ENCODE measurements around the gene BOLA1.
"Not testable (repeated sequence)": the region's sequence is repeated elsewhere in the genome, so short reads cannot be mapped to it uniquely, and the experiment has no call there.

Gene BOLA1

GRCh38 chr1:149899460-149900284 lies at the start of gene BOLA1:
Gene BOLA1 (plus strand): TSS chr1:149899568. CDS start chr1:149900060, 492 bp downstream.
- no peaks in the 10 kb centered on the region for H3K9me3 Mint-ChIP-seq
- H3K4me1 Mint-ChIP-seq, result peaks cover 9% of the 10 kb centered on the region
- H3K27ac Mint-ChIP-seq, result peak within 1 kb of the TSS; percentile 80
- DNase-seq (ENCODE audit: low spot score in 2 of 2) (peak; percentile 61 to 75), ATAC-seq (ENCODE audit: low read depth) (peak; percentile 100)
- H3K4me3 Mint-ChIP-seq, result peak within 1 kb of the TSS; percentile 90
- peaks cover 2% of the 10 kb centered on the region for H3K36me3 Mint-ChIP-seq
- H3K27me3 Mint-ChIP-seq, result no peaks in the 10 kb centered on the region

- Mint-ChIP-seq H3K4me3 (peak overlapping the region; percentile 92), H3K36me3 (peaks cover 21% of the 10 kb centered on the region), H3K4me1 (peaks cover 41% of the 10 kb centered on the region), H3K27ac (peak overlapping the region; percentile 96), H3K9me3 (peaks cover 2% of the 10 kb centered on the region), H3K27me3 (no peaks in the 10 kb centered on the region)
- no peak for ATAC-seq (ENCODE audit: low read depth)
- peak in 1 of 2 donors; percentile 1 for DNase-seq (ENCODE audit: low spot score in 2 of 2)
Measured at GRCh38 chr1:149849947-149850360, 49.4 kb upstream of the BOLA1 start.

- Mint-ChIP-seq H3K4me1 (peaks cover 32% of the 10 kb centered on the region), H3K36me3 (peaks cover 12% of the 10 kb centered on the region)
- H3K27ac Mint-ChIP-seq; H3K27me3 Mint-ChIP-seq; DNase-seq (ENCODE audit: low spot score in 2 of 2); H3K4me3 Mint-ChIP-seq; H3K9me3 Mint-ChIP-seq: not testable (repeated sequence)
- peak; percentile 70 for ATAC-seq (ENCODE audit: low read depth)
Measured at GRCh38 chr1:149850732-149851345, 48.5 kb upstream of the BOLA1 start.

GRCh38 chr1:149851585-149852213 lies 47.7 kb upstream of the BOLA1 start:
- not testable (repeated sequence) for H3K27ac Mint-ChIP-seq; H3K36me3 Mint-ChIP-seq; DNase-seq (ENCODE audit: low spot score in 2 of 2); H3K9me3 Mint-ChIP-seq; H3K27me3 Mint-ChIP-seq; H3K4me3 Mint-ChIP-seq
- peak; percentile 66 for ATAC-seq (ENCODE audit: low read depth)
- peaks cover 28% of the 10 kb centered on the region for H3K4me1 Mint-ChIP-seq

- not testable (repeated sequence) for H3K4me3 Mint-ChIP-seq; H3K36me3 Mint-ChIP-seq; H3K9me3 Mint-ChIP-seq; H3K27me3 Mint-ChIP-seq; H3K27ac Mint-ChIP-seq; DNase-seq (ENCODE audit: low spot score in 2 of 2)
- peak; percentile 34 for ATAC-seq (ENCODE audit: low read depth)
- H3K4me1 Mint-ChIP-seq, result peaks cover 24% of the 10 kb centered on the region
Measured at GRCh38 chr1:149852263-149852662, 47.1 kb upstream of the BOLA1 start.

GRCh38 chr1:149860271-149860670 lies 39.1 kb upstream of the BOLA1 start:
- H3K27ac Mint-ChIP-seq; H3K27me3 Mint-ChIP-seq; H3K9me3 Mint-ChIP-seq; DNase-seq (ENCODE audit: low spot score in 2 of 2); H3K4me1 Mint-ChIP-seq; H3K4me3 Mint-ChIP-seq; H3K36me3 Mint-ChIP-seq: not testable (repeated sequence)
- ATAC-seq (ENCODE audit: low read depth), result peak; percentile 13

- H3K27ac Mint-ChIP-seq; DNase-seq (ENCODE audit: low spot score in 2 of 2); H3K9me3 Mint-ChIP-seq; H3K27me3 Mint-ChIP-seq; H3K4me1 Mint-ChIP-seq; H3K4me3 Mint-ChIP-seq; H3K36me3 Mint-ChIP-seq: not testable (repeated sequence)
- ATAC-seq (ENCODE audit: low read depth), result peak; percentile 80
Measured at GRCh38 chr1:149860684-149861496, 38.5 kb upstream of the BOLA1 start.

- H3K27ac Mint-ChIP-seq; H3K36me3 Mint-ChIP-seq; DNase-seq (ENCODE audit: low spot score in 2 of 2); H3K4me1 Mint-ChIP-seq; H3K9me3 Mint-ChIP-seq; H3K27me3 Mint-ChIP-seq; H3K4me3 Mint-ChIP-seq: not testable (repeated sequence)
- peak; percentile 19 for ATAC-seq (ENCODE audit: low read depth)
Measured at GRCh38 chr1:149861497-149862054, 37.8 kb upstream of the BOLA1 start.

- ATAC-seq (ENCODE audit: low read depth); H3K9me3 Mint-ChIP-seq; DNase-seq (ENCODE audit: low spot score in 2 of 2); H3K4me1 Mint-ChIP-seq; H3K36me3 Mint-ChIP-seq; H3K4me3 Mint-ChIP-seq; H3K27ac Mint-ChIP-seq; H3K27me3 Mint-ChIP-seq: not testable (repeated sequence)
Measured at GRCh38 chr1:149866887-149867286, 32.5 kb upstream of the BOLA1 start.

- not testable (repeated sequence) for H3K9me3 Mint-ChIP-seq; H3K4me3 Mint-ChIP-seq; H3K36me3 Mint-ChIP-seq; ATAC-seq (ENCODE audit: low read depth); H3K27me3 Mint-ChIP-seq; DNase-seq (ENCODE audit: low spot score in 2 of 2); H3K27ac Mint-ChIP-seq; H3K4me1 Mint-ChIP-seq
Measured at GRCh38 chr1:149873060-149873459, 26.3 kb upstream of the BOLA1 start.

- Mint-ChIP-seq H3K4me3 (no peak overlapping the region), H3K27ac (no peak overlapping the region), H3K36me3 (no peaks in the 10 kb centered on the region), H3K9me3 (no peaks in the 10 kb centered on the region), H3K4me1 (peaks cover 3% of the 10 kb centered on the region), H3K27me3 (no peaks in the 10 kb centered on the region)
- DNase-seq (ENCODE audit: low spot score in 2 of 2) (no peak), ATAC-seq (ENCODE audit: low read depth) (no peak)
Measured at GRCh38 chr1:149877211-149877946, 22.0 kb upstream of the BOLA1 start.

GRCh38 chr1:149879556-149879955 lies 19.8 kb upstream of the BOLA1 start:
- Mint-ChIP-seq H3K27ac (no peak overlapping the region), H3K4me3 (no peak overlapping the region), H3K27me3 (no peaks in the 10 kb centered on the region), H3K9me3 (no peaks in the 10 kb centered on the region), H3K36me3 (no peaks in the 10 kb centered on the region), H3K4me1 (peaks cover 4% of the 10 kb centered on the region)
- DNase-seq (ENCODE audit: low spot score in 2 of 2) (no peak), ATAC-seq (ENCODE audit: low read depth) (no peak)

- ATAC-seq (ENCODE audit: low read depth) (no peak), DNase-seq (ENCODE audit: low spot score in 2 of 2) (no peak)
- peaks cover 4% of the 10 kb centered on the region for H3K4me1 Mint-ChIP-seq
- H3K4me3 Mint-ChIP-seq, result no peak overlapping the region
- no peak overlapping the region for H3K27ac Mint-ChIP-seq
- H3K36me3 Mint-ChIP-seq, result no peaks in the 10 kb centered on the region
- no peaks in the 10 kb centered on the region for H3K27me3 Mint-ChIP-seq
- no peaks in the 10 kb centered on the region for H3K9me3 Mint-ChIP-seq
Measured at GRCh38 chr1:149881876-149882275, 17.5 kb upstream of the BOLA1 start.
